CD4-positive, alpha-beta T cell treated with Interleukin-12 subunit alpha and Interleukin-12 subunit beta, for 1 hour (primary cell): ENCODE measurements around the gene HMCN1.

ENCODE experiments used
- DNase-seq: peaks from one replicate; pipeline ENCODE4 v3.0.0-alpha.2; 2020

Gene HMCN1

DNA sequence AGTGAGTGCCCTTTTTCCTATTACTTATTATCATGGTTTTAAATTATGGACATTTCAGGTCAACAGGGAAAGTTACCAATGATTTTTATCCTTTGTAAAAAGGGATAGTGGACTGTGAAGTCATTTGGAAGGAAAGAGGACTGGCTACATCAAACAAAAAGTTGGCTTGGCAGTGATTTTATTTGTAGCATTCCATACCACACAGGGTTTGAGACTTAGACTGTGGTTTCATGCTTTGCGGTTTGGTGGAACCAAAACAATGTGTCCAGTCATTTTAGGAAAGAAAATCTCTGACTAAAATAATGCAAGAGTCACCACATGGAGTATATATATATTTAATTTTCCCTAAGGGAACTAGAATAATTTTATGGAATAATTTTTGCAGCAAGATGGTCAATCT lies 239.5 kb downstream of the HMCN1 start:
- no peak for DNase-seq

DNA sequence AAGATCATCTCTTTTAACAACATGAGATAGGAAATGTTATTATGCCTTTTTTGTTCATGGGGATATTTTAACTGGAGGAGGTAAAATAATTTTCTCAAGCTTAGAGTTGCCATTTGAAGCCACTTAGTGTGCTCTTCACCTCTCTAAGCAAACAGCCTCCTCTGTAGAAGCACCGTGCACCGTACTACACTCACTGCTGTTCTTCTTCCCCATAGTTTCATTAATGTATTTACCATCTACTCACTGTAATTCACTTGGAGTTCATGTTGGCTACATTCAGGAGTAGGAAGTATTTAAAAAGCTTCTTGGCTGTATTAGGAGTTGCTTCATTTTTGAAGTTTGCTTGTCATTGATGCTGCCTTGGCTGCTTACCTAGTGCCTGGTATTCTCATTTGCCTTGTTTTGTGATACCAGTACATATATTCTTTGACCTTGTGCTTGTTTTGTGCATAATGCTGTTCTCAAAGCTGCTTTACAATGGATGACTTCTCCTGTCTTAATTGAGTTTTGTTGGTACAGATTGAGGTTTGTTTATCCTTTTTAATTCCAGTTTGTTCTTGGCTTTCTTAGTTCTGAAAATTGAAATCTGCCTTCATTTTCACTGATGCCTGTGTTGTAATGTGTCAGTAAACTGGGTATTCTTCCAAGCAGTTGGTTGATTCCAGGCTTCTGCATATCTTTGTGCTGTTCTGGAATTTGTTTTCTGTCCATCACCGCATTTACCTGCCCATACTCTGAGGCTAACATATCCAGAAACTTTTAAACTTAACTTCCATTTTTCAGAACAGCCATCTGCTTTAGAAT lies 240.4 kb downstream of the HMCN1 start:
- no peak for DNase-seq

DNA sequence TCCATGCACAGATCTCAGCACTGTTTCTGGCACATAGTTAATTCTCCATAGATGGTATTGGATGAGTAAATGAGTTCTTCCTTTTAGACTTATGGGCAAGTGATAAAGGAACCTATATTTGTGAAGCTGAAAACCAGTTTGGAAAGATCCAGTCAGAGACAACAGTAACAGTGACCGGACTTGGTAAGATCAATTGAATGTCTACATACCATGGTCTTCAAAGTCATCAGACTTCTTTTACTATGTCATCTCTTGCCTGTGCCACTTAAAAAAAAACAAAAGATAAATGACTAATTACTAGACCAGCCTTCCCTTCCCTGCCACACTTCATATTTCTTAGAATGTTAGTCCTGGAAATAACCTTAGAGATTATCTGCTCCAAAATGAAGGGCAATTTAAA lies 246.7 kb downstream of the HMCN1 start:
- DNase-seq, result no peak

DNA sequence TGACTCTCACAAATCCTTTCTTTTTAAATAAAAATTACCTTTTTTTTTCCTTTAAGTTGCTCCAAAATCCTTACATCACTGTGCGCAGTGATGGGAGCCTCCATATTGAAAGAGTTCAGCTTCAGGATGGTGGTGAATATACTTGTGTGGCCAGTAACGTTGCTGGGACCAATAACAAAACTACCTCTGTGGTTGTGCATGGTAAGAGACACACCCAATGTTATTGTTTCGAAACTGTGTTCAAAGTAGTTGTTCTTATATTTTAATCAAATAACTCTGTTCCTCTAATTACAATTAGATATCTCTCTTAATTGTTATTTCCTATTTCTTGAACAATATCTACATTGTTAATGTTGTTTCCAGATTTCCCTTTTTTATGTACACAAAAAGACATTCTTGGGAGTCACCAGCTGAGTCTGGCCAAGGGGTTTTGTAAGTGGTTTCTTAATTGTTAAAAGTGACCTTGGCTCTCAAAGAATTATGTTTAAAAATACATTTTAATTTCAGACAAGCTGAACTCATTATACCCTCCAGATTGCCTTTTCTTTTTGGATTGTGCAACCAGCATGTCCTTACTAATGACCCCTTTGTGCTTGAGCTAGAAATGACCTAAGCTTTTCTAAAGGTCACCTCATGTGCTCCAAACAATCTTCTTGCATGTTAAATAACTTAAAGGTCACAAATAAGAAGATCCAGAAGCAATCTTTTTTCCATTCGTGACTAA lies 250.1 kb downstream of the HMCN1 start:
- DNase-seq, result no peak

DNA sequence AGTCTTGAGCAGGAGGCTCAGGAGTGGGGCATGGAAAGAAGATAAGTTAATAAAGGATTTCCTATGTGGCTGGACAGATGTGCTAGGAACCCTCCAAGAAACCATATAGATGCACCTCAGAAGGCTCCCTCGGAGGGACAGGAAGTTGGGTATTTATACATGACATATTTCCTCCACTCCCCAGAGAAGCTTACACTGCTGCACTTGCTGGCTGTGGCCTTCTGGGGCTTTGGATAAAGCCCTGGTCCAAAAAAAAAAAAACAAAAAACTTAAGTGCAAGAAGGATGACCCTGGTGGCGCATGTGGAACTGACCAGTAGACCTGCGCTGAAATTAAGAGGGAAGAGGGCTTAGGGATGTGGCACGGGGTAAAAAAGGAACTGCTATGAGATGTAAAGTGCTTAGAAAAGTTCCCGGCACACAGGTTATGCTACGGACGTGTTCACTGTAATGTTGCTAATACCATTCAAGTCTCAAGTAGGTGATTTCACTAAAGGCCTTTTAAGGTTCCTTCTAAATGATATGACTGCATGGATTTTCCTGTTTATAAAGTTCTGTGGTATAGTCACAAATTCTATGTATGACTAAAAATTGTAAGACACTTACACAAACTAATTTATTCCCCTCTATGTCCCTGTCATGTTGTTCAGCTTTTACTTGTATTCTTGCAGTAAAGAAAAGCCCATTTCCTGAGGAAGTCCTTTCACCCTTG lies 253.6 kb downstream of the HMCN1 start:
- no peak for DNase-seq

DNA sequence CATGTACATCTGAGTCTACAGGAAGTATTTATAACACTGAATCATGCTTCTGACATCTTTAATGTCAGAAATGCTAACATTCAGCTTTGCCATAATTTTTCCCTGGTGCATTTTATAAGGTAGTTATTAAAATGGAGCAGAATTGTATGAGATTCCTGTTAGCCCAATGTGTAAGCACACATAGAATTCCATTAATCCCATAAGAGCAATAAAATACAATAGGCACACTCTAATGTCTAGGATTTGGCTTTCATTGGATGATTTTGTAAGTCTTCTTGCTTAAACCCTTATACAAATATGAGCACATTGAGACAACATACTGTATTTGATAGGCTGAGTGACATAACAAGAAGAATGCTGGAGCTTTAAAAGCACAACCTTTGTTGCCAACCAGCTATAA lies 256.4 kb downstream of the HMCN1 start:
- no peak for DNase-seq

DNA sequence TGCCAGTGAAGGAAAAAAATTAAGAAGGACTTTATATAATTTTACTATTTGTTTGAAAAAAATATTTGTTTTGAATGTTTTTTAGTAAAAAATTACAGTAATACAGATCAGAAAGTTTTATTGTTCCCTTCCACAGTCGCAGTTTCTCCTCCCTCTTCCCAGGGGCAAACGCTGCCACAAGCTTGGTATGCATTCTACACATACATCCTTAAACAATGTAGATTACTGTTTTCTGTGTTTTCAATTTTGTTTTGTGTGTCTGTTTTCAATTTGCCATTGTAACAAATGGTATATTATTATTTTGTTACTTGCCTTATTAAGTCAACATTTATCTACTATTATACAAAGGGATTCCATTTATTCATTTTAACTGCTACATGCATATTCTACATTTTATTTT lies 257.1 kb downstream of the HMCN1 start:
- no peak for DNase-seq

DNA sequence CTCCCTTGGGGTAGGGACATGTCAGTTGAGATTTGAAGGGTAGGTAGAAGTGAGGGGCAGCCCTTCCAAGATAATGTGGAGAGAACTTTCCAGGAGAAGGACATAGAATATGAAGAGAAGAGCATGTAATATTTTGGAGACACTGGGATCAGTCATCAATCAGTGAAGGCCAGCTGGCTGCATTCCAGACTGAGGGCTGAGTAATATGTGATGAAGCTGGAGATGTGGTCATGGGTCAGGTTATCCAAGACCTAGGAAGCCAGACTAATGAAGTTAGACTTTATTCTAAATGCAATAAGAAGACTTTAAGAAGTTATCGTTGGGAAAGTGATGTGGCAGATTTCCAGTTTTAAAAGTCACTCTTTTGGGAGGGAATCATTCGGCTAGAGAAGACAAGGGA lies 262.0 kb downstream of the HMCN1 start:
- no peak for DNase-seq

DNA sequence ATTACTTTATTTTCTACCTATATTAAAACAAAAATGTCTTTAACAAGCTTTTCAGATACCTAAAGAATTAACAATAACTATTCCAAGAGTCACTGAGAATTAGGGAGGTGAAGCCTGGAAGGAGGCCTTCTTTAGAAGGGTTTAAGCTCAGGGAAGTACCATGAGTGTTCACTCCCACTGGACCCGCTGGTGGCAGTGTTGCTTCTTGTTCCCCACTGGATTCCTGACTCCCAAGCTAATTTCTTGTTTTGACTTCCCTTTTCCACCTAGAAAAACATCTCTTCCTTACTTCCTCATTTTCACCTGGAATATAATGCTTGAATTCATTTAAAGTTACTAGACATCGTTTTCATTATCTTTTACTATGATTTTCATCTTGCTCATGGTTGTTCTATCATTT lies 264.2 kb downstream of the HMCN1 start:
- DNase-seq, result no peak

DNA sequence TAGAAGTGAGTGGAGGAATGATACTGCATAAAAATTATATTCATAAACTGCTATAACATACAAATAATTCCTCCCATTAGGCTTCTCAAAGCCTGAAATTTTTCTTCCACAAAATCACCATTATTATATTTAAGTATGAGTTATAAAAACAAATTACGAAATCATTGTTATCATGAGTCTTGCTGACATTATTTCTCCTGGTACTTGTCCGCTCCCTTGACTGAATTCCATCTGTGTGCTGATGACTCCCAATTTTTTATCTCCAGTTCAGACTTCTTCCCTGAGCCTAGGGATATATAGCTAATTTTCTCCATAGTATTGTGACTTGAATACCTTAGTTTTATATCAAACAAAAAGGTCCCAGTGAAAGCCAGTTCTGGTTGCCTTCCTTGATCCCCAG lies 268.2 kb downstream of the HMCN1 start:
- DNase-seq, result no peak

DNA sequence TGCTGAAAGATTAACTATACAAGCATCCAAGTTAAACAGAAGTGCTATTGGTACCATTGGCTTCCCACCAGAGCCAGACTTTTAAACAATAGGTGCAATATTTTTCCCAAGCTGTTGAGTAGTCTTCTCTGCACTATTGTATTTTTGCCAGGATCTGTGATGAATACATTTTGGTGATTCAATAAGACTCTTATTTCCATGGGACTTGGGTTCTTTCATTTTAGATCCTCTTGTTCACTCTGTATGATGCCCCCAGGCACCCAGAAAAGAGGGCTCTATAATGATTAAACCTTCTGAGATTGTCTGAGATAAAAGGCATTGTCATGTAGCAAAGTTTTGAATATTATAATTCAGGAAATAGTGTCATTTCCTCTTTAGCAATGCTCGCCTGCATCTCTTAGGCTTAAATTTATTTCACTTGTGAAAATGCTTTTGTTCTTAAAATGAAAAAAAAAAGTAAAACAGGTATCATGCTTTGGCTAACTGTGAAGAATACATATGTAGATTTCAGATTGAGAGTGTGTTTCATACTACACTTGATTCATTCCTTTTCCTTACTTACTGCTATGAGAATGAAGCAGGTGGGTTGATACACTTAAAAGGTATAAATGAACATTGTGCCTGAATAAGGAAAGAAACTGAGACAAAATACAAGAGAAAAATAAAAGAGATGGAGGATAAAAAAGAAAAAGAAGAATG lies 275.0 kb downstream of the HMCN1 start:
- DNase-seq, result no peak

DNA sequence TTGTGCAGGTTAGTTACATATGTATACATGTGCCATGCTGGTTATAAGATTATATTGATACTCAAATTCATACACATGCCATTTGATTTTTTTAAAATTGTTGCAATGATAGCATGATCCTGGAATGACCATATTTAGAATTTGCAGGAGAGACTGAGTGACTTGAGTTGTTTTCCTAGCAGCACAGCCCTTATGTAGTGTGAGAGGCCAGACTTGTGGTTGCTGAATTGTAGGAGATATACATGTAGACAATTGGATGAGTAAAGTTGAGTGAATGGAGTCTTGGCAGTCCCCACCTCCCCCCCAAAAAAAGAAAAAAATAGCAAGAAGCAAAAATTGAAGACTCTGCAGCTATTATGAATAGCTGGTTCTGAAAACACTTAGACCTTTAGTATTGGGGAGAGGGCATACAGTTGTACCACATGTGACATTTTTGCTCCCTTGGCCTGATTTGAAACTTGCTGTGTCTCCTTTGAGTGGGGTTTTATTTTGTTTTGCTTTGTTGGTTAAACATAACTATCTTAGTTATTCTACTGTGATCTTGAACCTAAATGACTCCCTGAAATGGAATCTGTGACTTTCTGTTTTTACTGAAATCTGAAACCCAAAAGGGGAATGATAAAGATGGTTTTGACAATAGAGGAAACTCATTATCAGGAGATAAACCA lies 280.3 kb downstream of the HMCN1 start:
- DNase-seq, result no peak

DNA sequence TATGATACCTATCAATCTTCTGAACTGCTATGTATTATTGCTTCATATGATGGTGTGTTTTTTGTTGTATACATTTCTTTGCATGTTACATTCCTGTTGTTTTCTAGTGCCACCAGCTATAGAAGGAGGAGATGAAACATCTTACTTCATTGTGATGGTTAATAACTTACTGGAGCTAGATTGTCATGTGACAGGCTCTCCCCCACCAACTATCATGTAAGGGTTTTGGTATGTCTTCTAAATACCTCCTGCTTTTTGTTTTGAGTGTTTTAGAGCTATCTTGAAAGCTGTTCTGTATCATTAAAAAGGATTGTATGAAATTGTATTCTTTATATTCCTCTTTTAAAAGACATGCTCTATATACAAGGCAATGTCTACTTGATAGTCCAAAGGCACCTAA lies 282.7 kb downstream of the HMCN1 start:
- DNase-seq, result no peak

DNA sequence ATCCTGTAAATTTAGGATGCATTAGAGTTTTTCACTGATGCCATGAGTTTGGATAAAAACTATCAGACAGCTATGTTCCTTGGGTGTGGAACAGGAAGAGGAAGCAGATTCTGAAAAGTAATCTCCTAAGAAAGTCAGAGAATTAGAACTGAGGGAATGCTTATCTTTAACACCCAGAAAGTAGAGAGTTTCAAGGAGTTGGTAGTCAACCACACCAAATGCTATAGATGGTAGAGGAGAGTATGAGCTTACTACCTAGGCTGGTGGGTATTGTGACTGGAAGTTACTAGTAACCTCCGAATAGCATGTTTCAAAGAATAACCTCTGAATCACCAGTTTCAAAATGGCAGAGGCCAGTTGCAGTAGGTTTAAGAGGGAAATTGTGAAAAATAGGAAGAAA lies 288.0 kb downstream of the HMCN1 start:
- DNase-seq, result no peak

DNA sequence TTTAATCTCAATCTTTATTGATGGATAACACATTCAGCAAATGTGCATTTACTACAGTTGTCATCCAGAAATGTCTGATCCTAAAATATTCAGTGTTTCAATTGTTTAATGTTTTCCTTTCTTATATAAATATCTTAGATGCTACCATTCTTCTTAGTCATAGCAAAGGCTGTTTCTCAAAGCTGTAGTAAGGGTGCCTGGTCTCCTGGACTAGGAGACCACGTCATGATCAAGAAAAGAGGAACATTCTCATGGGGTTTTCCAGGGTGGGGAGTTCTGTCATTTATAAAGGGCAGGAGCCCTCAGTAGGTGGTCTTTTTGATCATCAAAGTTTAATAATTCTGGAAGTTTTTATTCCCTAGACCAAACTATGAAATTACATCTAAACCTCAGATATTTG lies 292.8 kb downstream of the HMCN1 start:
- no peak for DNase-seq

DNA sequence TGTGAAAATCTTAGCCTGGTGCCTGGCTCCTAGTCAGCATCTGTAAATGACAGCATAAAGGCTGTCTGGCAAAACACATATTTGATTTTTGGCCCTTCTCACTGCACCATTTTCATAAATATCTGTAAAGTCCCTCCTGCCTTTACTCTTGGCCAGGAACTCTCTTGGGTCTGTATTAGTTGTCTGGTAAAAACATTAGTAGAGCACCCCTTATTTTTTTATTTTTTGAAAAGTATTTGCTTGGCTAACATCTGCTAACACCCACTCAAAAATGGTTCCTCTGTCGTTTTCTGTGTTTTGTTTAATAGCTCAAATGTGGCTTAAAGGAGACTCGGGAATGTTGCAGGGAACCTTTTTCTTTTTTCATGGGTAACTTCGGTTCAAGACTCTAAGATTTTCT lies 293.4 kb downstream of the HMCN1 start:
- DNase-seq, result no peak

DNA sequence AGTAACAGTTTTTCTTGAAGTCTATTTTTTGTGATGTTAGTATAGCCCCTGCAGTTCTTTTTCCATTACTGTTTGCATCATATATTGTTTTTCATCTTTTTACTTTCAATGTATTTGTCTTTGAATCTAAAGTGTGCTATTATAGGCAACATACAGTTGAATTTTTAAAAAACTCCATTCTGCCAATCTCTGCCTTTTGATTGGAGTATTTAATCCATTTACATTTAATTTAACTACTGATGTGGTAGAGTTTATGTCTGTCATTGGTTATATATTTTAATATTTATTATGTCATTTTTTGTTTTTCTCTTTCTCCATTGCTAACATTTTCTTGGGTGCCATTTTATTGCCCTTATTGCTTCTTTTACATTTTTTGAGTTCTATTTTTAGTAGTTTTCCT lies 296.3 kb downstream of the HMCN1 start:
- no peak for DNase-seq

DNA sequence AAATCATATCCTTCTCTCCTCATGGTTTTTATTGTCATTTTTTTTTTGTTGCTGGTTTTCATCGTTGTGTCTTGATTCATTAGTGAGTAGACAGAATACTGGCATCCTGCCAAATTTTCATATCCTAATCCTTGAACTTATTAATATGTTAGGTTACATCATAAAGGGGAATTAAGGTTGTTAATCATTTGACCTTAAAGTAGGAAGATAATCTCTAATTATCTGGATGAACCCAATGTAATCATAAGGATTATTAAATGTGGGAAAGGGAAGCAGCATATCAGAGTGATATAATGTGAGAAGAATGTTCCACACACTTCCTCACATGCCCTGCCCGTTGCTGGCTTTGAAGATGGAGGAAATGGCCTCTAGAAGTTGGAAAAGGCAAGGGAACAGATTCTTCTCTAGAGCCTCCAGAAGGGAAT lies 299.7 kb downstream of the HMCN1 start:
- no peak for DNase-seq

DNA sequence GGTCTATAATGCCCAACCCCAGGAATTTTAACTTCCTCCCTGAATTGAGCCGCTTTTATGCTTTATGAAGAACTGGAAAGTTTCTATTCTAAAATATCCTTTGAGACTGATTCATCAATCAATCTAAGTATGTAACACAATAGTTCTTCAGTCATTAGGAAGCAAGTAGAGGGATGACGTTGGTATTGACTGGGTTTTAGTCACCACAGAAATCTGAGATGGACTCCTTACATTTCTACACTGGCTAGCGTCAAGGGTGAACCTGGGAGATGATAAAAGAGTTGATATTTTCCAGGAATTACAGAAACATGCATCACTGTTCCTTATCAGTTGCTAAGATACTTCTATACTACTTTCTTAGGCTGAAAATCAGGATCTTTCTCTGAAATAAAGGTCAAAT lies 308.0 kb downstream of the HMCN1 start:
- DNase-seq, result no peak

DNA sequence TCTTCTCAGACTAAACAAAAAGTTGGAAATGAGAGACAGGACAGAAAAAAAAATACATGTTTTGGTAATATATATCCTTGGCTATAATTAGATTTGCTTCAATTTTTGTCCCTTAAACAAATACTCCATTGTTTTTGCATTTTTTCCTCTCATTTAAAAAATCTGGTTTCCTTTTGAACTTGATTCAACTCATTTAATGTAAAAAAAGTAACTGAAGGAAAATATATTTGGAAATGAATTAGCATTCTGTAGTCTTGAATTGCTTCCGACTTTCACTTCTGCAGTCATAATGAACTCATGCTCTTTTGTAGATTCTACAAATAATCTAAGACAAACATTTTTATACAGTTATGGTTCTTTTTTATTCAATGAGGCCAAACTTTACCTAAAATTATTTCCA lies 309.1 kb downstream of the HMCN1 start:
- DNase-seq, result no peak

DNA sequence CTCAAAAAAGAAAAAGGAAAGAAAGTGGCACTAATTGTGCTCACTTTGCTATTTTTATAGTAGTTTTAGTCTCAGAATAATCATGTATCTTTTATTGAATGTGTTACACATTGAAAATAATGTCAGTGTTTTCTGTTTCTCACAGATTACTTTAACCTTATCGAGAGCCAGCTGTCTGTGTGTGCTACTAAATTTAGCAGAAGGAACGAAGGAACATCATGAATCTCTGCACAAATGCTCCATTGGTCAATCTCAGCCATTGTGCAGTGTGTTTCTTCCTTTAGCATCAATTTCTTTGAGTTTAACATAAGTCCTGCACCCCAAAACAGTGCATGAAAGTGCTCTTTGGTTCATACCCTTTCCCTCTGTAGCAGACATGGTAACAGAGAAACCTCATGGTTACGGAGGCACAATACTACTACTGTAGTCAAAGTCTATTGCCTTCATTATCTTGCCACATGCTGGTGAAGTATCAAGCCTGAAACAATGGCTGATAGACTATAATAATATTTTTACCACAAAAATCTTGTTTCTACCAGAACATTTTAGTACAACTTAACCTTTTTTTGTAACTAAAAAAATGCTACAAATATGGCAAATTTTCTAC lies 310.0 kb downstream of the HMCN1 start:
- DNase-seq, result no peak

DNA sequence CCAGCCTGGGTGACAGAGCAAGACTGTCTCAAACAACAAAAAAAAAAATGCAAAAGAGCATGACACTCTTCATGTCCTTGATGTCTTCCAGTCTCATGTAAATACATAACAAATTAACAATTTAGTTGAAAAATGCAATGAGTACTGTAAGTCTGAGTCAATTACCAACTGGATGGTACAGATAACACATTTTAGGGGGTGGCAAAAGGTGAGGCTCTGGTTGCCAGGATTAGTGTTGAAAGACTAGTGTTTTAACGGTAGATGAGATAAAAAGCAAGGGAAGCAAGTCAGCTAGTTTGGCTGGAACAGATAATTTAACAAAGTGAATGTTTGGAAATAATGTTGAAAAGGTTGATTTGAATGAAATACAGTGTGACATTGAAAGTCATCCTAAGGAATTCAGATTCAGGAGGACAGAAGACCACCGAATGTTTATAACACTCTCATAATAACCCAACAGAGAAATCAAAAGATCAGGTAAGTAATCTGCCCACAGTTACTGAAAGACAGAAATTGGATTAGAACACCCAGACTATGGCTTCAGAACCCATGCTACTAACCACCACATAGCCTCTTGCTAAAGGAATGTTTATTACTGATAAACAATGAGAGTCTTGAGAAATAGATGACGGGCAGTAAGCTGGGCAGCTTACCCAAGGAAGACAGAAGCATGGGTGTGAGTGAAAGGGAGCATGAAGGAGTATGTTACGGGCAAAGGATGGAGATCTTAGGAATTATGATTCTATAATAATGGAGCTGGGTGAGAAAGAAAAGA lies 312.4 kb downstream of the HMCN1 start:
- no peak for DNase-seq
